Measurements from ENCODE around the gene SASH1.

Gene SASH1

GRCh38 chr6:148495029-148495428 lies 152.4 kb downstream of the SASH1 start:
- no peak for DNase-seq (ENCODE audit: low read depth in 2 of 2)

- no peak for DNase-seq (ENCODE audit: low read depth in 2 of 2)
Observed at GRCh38 chr6:148497257-148497656, 154.6 kb downstream of the SASH1 start.

GRCh38 chr6:148497717-148498116 lies 155.1 kb downstream of the SASH1 start:
- no peak for DNase-seq (ENCODE audit: low read depth in 2 of 2)

GRCh38 chr6:148500402-148500801 lies 157.8 kb downstream of the SASH1 start:
- DNase-seq (ENCODE audit: low read depth in 2 of 2) = no peak

GRCh38 chr6:148501178-148501590 lies 158.5 kb downstream of the SASH1 start:
- no peak for DNase-seq (ENCODE audit: low read depth in 2 of 2)

- no peak for DNase-seq (ENCODE audit: low read depth in 2 of 2)
Observed at GRCh38 chr6:148502083-148502772, 159.6 kb downstream of the SASH1 start.

GRCh38 chr6:148502773-148503135 lies 160.1 kb downstream of the SASH1 start:
- DNase-seq (ENCODE audit: low read depth in 2 of 2) = no peak

GRCh38 chr6:148503703-148504102 lies 161.1 kb downstream of the SASH1 start:
- no peak for DNase-seq (ENCODE audit: low read depth in 2 of 2)

- no peak for DNase-seq (ENCODE audit: low read depth in 2 of 2)
Observed at GRCh38 chr6:148507774-148508173, 165.1 kb downstream of the SASH1 start.

- DNase-seq (ENCODE audit: low read depth in 2 of 2) = no peak
Observed at GRCh38 chr6:148508401-148509041, 165.9 kb downstream of the SASH1 start.

GRCh38 chr6:148509119-148509799 lies 166.6 kb downstream of the SASH1 start:
- no peak for DNase-seq (ENCODE audit: low read depth in 2 of 2)

GRCh38 chr6:148509800-148510581 lies 167.4 kb downstream of the SASH1 start:
- no peak for DNase-seq (ENCODE audit: low read depth in 2 of 2)

- no peak for DNase-seq (ENCODE audit: low read depth in 2 of 2)
Observed at GRCh38 chr6:148513145-148514071, 170.8 kb downstream of the SASH1 start.

- no peak for DNase-seq (ENCODE audit: low read depth in 2 of 2)
Observed at GRCh38 chr6:148514091-148514845, 171.6 kb downstream of the SASH1 start.

- no peak for DNase-seq (ENCODE audit: low read depth in 2 of 2)
Observed at GRCh38 chr6:148516217-148516616, 173.6 kb downstream of the SASH1 start.

GRCh38 chr6:148516617-148517016 lies 174.0 kb downstream of the SASH1 start:
- no peak for DNase-seq (ENCODE audit: low read depth in 2 of 2)

- no peak for DNase-seq (ENCODE audit: low read depth in 2 of 2)
Observed at GRCh38 chr6:148517470-148517869, 174.8 kb downstream of the SASH1 start.

GRCh38 chr6:148518511-148519156 lies 176.0 kb downstream of the SASH1 start:
- DNase-seq (ENCODE audit: low read depth in 2 of 2) = no peak

GRCh38 chr6:148520109-148520841 lies 177.6 kb downstream of the SASH1 start:
- no peak for DNase-seq (ENCODE audit: low read depth in 2 of 2)
